SK-N-MC (cell line): ENCODE data around the gene CDH4.
A peak's percentile ranks its signal among the peaks of the same experiment; 100 is the strongest.

Experiments used
- DNase-seq: peaks from one replicate; pipeline ENCODE4 v3.0.0-alpha.2; 2011; ENCODE audit warnings: low read depth, low spot score
- H3K27ac ChIP-seq: fragments of 200-600 bp; sonication (generic); 2 replicates; pipeline ENCODE4 v1.5.1; 2016; ENCODE audit warnings: mixed run types
- H3K36me3 ChIP-seq: fragments of 200-600 bp; sonication (generic); 2 replicates; pipeline ENCODE4 v1.6.1; 2017; ENCODE audit warnings: antibody characterized with exemption, low read length, mixed read lengths; ENCODE audit not compliant: insufficient read depth
- H3K4me3 ChIP-seq: fragments of 200-600 bp; sonication (generic); 2 replicates; pipeline ENCODE4 v1.5.1; 2016
- H3K9ac ChIP-seq: fragments of 200-600 bp; sonication (generic); 2 replicates; pipeline ENCODE4 v1.8.0; 2017; ENCODE audit warnings: mixed run types, mixed read lengths; ENCODE audit not compliant: insufficient read length
- H3K9me3 ChIP-seq: fragments of 200-600 bp; sonication (generic); 2 replicates; pipeline ENCODE4 v1.6.1; 2017; ENCODE audit warnings: low read depth, mild to moderate bottlenecking, antibody characterized with exemption, low read length, moderate library complexity, mixed read lengths
- EZH2 ChIP-seq: fragments of 200-600 bp; sonication (generic); IDR thresholded peaks from one replicate; pipeline ENCODE4 v1.6.1; 2017; ENCODE audit warnings: antibody characterized with exemption
- FOXP2 ChIP-seq: optimal IDR thresholded peaks from 2 replicates; pipeline ENCODE3; 2011; ENCODE audit warnings: mild to moderate bottlenecking, moderate library complexity; ENCODE audit not compliant: insufficient read depth; ENCODE audit errors: extremely low read length, control extremely low read depth
- POLR2AphosphoS5 ChIP-seq: IDR thresholded peaks from 2 replicates; pipeline ENCODE4 v1.6.1; 2012; ENCODE audit warnings: mild to moderate bottlenecking, low read depth, low read length, borderline replicate concordance

Gene CDH4

GRCh38 chr20:61884571-61885389, 632.7 kb downstream of the CDH4 start:
- TF ChIP-seq EZH2: no peak
- TF ChIP-seq POLR2AphosphoS5: no peak
- no peak for TF ChIP-seq FOXP2
- H3K9ac ChIP-seq: no peak overlapping the region
- H3K36me3 ChIP-seq: no peaks in the 10 kb centered on the region
- no peak for DNase-seq
- no peak overlapping the region for H3K27ac ChIP-seq
- no peak overlapping the region for H3K4me3 ChIP-seq
- H3K9me3 ChIP-seq: no peaks in the 10 kb centered on the region

GRCh38 chr20:61885759-61886715, 634.0 kb downstream of the CDH4 start:
- no peaks in the 10 kb centered on the region for H3K36me3 ChIP-seq
- H3K27ac ChIP-seq: no peak overlapping the region
- TF ChIP-seq FOXP2 (no peak), POLR2AphosphoS5 (no peak), EZH2 (no peak)
- H3K4me3 ChIP-seq: no peak overlapping the region
- H3K9me3 ChIP-seq: no peaks in the 10 kb centered on the region
- no peak overlapping the region for H3K9ac ChIP-seq
- DNase-seq: no peak

- TF ChIP-seq POLR2AphosphoS5 (no peak), FOXP2 (peak; percentile 46)
- no peaks in the 10 kb centered on the region for H3K9me3 ChIP-seq
These were observed 634.9 kb downstream of the CDH4 start for GRCh38 chr20:61886721-61887595.

GRCh38 chr20:61887596-61888093, 635.6 kb downstream of the CDH4 start:
- no peaks in the 10 kb centered on the region for H3K9me3 ChIP-seq
- no peak for TF ChIP-seq EZH2
- TF ChIP-seq FOXP2: no peak
- no peak for DNase-seq
- no peak overlapping the region for H3K27ac ChIP-seq
- H3K9ac ChIP-seq: no peak overlapping the region
- H3K4me3 ChIP-seq: no peak overlapping the region
- no peaks in the 10 kb centered on the region for H3K36me3 ChIP-seq

More at GRCh38 chr20:61886721-61887595, 634.9 kb downstream of the CDH4 start:
- Histone ChIP-seq H3K9ac (no peak overlapping the region), H3K4me3 (no peak overlapping the region), H3K27ac (no peak overlapping the region), H3K36me3 (no peaks in the 10 kb centered on the region)
- DNase-seq: no peak

- Histone ChIP-seq H3K4me3 (no peak overlapping the region), H3K36me3 (no peaks in the 10 kb centered on the region), H3K9ac (no peak overlapping the region), H3K9me3 (no peaks in the 10 kb centered on the region), H3K27ac (no peak overlapping the region)
- TF ChIP-seq POLR2AphosphoS5: no peak
- no peak for TF ChIP-seq FOXP2
- no peak for TF ChIP-seq EZH2
- DNase-seq: no peak
These were observed 636.2 kb downstream of the CDH4 start for GRCh38 chr20:61888101-61888865.

GRCh38 chr20:61889659-61890058, 637.6 kb downstream of the CDH4 start:
- Histone ChIP-seq H3K9me3 (no peaks in the 10 kb centered on the region), H3K27ac (no peak overlapping the region), H3K4me3 (no peak overlapping the region), H3K36me3 (no peaks in the 10 kb centered on the region), H3K9ac (no peak overlapping the region)
- TF ChIP-seq POLR2AphosphoS5 (no peak), FOXP2 (no peak), EZH2 (no peak)
- no peak for DNase-seq

GRCh38 chr20:61890210-61890609, 638.1 kb downstream of the CDH4 start:
- no peaks in the 10 kb centered on the region for H3K36me3 ChIP-seq
- H3K9me3 ChIP-seq: no peaks in the 10 kb centered on the region
- no peak for DNase-seq
- TF ChIP-seq FOXP2 (no peak), EZH2 (no peak), POLR2AphosphoS5 (no peak)
- H3K9ac ChIP-seq: no peak overlapping the region
- H3K27ac ChIP-seq: no peak overlapping the region
- no peak overlapping the region for H3K4me3 ChIP-seq
